ENCODE results near the gene KIF23. TPM values are rescaled to one million over a fixed set of nuclear protein-coding genes. Genes with fewer than 3 reads are reported as not detected.

KIF23 gene
- total and polyA plus RNA-seq, 8 donors, result 3.5 to 69.2 (median 31.0) TPM

DNA sequence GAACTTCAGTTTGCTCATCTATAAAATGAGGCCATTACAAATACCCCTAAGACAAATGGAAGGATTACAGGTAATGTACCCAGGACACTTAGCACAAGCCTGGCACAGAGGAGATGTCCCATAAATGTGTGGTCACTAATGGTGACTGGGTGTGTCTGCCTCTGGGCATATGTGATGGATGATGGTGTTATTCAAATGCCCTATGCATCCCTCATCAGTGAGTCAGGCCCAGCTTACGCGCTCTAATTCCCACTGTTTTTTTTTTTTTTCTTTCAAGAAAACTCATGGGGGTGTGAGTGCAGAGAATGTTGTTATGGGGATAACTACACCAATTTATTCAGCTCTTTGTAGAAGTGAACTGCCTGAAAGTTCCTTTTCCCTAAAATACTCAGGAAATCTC lies 23.6 kb upstream of the KIF23 start:
- H3K4me3 ChIP-seq, result no peak overlapping the region

DNA sequence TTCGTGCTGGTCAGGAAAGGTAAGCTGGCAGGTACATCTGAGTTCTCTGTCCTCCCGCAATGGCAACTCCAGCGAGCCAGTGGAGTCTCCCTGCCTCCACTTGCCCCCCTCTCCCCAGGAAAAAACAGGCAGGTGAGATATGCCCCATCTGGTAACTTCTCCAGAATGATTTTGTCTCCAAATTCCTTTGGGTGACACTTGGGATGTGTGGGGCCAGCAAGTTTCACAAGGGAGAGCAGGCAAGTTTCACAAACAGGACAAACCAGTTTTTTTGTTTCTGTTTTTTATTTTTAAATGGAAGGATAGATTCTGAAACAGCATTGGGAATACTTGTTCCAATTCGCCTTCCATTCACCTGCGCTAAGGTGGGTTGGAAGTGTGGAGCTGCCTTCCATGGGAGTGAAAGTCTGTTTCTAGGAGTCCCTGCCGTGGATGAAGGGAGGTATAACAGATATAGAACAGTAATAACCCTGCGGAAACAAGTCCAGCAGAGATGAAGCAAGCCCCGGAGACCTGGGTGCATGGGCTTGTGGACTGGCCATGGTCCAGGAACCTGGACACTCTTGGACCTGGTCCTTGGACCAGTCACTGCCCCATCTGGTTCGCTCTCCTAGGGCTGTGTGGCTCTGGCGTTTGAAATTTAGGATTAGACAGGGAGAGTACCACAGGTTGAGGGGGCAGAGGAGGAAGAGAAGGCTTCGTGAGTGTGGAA lies 22.9 kb upstream of the KIF23 start:
- H3K4me1 ChIP-seq, result peaks cover 0 to 10% of the 10 kb centered on the region in 2 donors
- ATAC-seq (no peak), DNase-seq (no peak)
- H3K9me3 ChIP-seq, result no peaks in the 10 kb centered on the region
- no peak for TF ChIP-seq CTCF (IDR thresholded peaks at IDR 0.05)
- no peak overlapping the region for H3K27ac ChIP-seq
- H3K27me3 ChIP-seq, result peaks cover 0 to 5% of the 10 kb centered on the region in 2 donors
- H3K4me3 ChIP-seq, result no peak overlapping the region
- H3K36me3 ChIP-seq, result no peaks in the 10 kb centered on the region
- intact Hi-C loops (cut with DNase I), result loop anchor here (5.0 kb wide), 1 partner anchor 334 kb away; no protein-coding TSS in a partner anchor

More for the DNA sequence above, 23.6 kb upstream of the KIF23 start:
- Histone ChIP-seq H3K27ac (no peak overlapping the region), H3K4me1 (peaks cover 0 to 10% of the 10 kb centered on the region in 2 donors), H3K27me3 (peaks cover 0 to 5% of the 10 kb centered on the region in 2 donors), H3K36me3 (no peaks in the 10 kb centered on the region), H3K9me3 (no peaks in the 10 kb centered on the region)
- ATAC-seq (no peak), DNase-seq (no peak)
- intact Hi-C loops (cut with DNase I), result loop anchor here (5.0 kb wide), 1 partner anchor 333 kb away; no protein-coding TSS in a partner anchor
- TF ChIP-seq CTCF (IDR thresholded peaks at IDR 0.05), result no peak

DNA sequence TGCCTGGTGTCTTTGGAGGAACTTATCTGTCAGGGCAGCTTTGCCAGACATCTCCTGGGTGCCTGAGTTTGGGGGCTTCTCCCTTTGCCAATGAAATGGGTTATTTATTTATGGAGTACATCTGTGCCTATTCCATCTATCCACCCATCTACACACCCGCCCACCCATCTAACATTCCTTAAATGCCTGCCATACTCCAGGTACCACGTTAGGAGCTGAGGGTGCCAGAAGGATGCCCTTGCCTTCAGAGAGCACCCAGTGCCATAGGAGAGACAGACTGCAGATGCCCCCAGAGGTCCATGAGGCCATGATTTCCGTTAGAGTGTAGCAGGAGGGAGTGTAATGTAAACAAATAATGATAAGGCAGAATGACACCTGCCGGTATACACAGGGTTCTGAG lies 21.8 kb upstream of the KIF23 start:
- intact Hi-C loops (cut with DNase I), result loop anchor here (5.0 kb wide), 1 partner anchor 335 kb away; no protein-coding TSS in a partner anchor
- no peak for ATAC-seq
- no peak overlapping the region for H3K4me3 ChIP-seq
- H3K27me3 ChIP-seq, result peaks cover 0 to 5% of the 10 kb centered on the region in 2 donors
- no peak for DNase-seq
- H3K36me3 ChIP-seq, result no peaks in the 10 kb centered on the region
- H3K4me1 ChIP-seq, result peaks cover 0 to 10% of the 10 kb centered on the region in 2 donors
- no peak for TF ChIP-seq CTCF (IDR thresholded peaks at IDR 0.05)
- no peak overlapping the region for H3K27ac ChIP-seq
- H3K9me3 ChIP-seq, result no peaks in the 10 kb centered on the region

GRCh38 chr15:69393831-69394491 lies 20.2 kb upstream of the KIF23 start:
- Histone ChIP-seq H3K4me1 (peaks cover 0 to 10% of the 10 kb centered on the region in 2 donors), H3K27ac (no peak overlapping the region), H3K9me3 (no peaks in the 10 kb centered on the region), H3K27me3 (peaks cover 0 to 5% of the 10 kb centered on the region in 2 donors), H3K4me3 (no peak overlapping the region), H3K36me3 (no peaks in the 10 kb centered on the region)
- no peak for TF ChIP-seq CTCF (IDR thresholded peaks at IDR 0.05)
- no peak for ATAC-seq
- intact Hi-C loops (cut with DNase I), result loop anchor here (5.0 kb wide), 1 partner anchor 337 kb away; no protein-coding TSS in a partner anchor
- no peak for DNase-seq
